ENCODE results near the gene ZIC4.

The ZIC4 gene

GRCh38 chr3:147389717-147390116 is 16.6 kb downstream of the ZIC4 start:
- DNase-seq: no peak

- DNase-seq: no peak
These were observed 17.4 kb downstream of the ZIC4 start for GRCh38 chr3:147388700-147389580.

- DNase-seq: no peak
These were observed 18.3 kb downstream of the ZIC4 start for GRCh38 chr3:147387885-147388699.

- DNase-seq: no peak
These were observed 19.0 kb downstream of the ZIC4 start for GRCh38 chr3:147387291-147387884.

GRCh38 chr3:147385059-147386012 is 21.0 kb downstream of the ZIC4 start:
- no peak for DNase-seq

- DNase-seq: no peak
These were observed 21.9 kb downstream of the ZIC4 start for GRCh38 chr3:147384210-147385058.

GRCh38 chr3:147383617-147384016 is 22.7 kb downstream of the ZIC4 start:
- DNase-seq: no peak

- DNase-seq: no peak
These were observed 24.7 kb downstream of the ZIC4 start for GRCh38 chr3:147381596-147381995.

- DNase-seq: no peak
These were observed 25.4 kb downstream of the ZIC4 start for GRCh38 chr3:147380977-147381376.

- DNase-seq: no peak
These were observed 25.9 kb downstream of the ZIC4 start for GRCh38 chr3:147380387-147380951.

GRCh38 chr3:147379651-147380050 is 26.7 kb downstream of the ZIC4 start:
- no peak for DNase-seq

GRCh38 chr3:147377412-147378367 is 28.7 kb downstream of the ZIC4 start:
- no peak for DNase-seq

GRCh38 chr3:147373301-147373700 is 33.0 kb downstream of the ZIC4 start:
- no peak for DNase-seq

GRCh38 chr3:147372525-147373027 is 33.8 kb downstream of the ZIC4 start:
- DNase-seq: no peak

GRCh38 chr3:147371771-147372340 is 34.5 kb downstream of the ZIC4 start:
- DNase-seq: no peak

GRCh38 chr3:147371140-147371539 is 35.2 kb downstream of the ZIC4 start:
- DNase-seq: no peak

- no peak for DNase-seq
These were observed 36.0 kb downstream of the ZIC4 start for GRCh38 chr3:147370349-147370748.

GRCh38 chr3:147369661-147370123 is 36.7 kb downstream of the ZIC4 start:
- DNase-seq: no peak

GRCh38 chr3:147369231-147369630 is 37.1 kb downstream of the ZIC4 start:
- no peak for DNase-seq

Data from bone marrow (tissue), 2 donors.